ENCODE results near the gene GLRX3.
"Not testable (repeated sequence)": the region's sequence is repeated elsewhere in the genome, so short reads cannot be mapped to it uniquely, and the experiment has no call there.

GLRX3 gene

DNA sequence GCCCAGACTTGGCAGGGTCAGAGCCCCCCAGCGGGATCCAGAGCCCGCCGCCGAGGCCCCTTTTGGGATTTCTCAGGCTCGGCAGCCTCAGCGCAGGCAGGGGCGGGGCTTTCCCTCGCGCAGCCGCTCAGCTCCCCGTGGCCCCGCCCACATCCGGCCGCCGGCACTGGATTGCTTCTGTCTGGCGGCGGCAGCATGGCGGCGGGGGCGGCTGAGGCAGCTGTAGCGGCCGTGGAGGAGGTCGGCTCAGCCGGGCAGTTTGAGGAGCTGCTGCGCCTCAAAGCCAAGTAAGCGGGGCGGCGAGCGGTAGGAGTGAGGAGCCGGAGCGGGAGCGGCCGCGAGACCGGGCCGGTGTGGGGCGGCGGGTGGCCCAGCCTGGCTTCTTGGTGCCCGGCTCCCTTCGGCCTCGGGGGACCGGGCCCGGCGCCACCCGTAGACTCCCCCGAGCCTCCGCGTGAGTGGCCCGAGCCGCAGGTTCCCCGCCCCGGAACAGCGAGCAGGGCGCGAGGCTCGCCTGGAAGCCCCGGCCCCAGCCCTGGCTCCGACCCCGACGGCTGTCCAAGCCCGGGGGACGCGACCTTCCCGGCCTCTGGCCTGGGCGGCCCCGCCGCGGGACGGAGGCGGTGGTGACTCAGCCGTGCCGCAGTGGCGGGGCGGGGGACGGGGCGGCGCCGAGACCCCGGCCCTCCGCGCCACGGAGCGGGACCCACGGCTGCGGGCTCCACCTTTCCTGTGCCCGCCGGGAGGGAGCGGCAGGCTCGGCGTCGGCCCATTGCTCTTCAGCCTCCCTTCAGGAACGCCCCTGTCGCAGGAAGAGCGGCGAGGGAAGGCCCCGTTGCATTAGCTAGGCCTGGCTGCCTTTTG, at the start of gene GLRX3:
Gene GLRX3, plus strand, starts transcription at position 166 of the 864 bp plus-strand sequence. Its CDS starts 30 bp downstream, at position 196.
- peak; percentile 93 for DNase-seq

DNA sequence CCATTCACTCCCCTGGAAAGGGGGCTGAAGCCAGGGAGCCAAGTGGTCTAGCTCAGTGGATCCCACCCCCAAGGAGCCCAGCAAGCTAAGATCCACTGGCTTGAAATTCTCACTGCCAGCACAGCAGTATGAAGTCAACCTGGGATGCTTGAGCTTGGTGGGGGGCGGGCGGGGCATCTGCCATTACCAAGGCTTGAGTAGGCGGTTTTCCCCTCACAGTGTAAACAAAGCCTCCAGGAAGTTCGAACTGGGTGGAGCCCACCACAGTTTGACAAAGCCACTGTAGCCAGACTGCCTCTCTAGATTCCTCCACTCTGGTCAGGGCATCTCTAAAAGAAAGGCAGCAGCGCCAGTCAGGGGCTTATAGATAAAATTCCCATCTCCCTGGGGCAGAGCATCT, 45.6 kb upstream of the GLRX3 start:
- peak; percentile 17 for DNase-seq

DNA sequence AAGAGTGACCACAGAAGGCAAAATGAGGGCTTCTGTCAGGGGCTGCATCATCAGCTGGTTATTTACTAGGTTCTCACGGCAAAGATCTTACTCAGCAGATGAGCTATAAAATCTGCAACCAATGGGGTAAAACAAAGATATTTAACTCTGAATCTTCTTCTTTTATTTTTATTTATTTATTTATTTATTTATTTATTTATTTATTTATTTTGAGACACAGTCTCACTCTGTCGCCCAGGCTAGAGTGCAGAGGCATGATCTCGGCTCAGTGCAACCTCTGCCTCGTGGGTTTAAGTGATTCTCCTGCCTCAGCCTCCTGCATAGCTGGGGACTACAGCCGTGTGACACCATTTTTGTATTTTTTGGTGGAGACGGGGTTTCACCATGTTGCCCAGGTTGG, 36.8 kb upstream of the GLRX3 start:
- DNase-seq: no peak

DNA sequence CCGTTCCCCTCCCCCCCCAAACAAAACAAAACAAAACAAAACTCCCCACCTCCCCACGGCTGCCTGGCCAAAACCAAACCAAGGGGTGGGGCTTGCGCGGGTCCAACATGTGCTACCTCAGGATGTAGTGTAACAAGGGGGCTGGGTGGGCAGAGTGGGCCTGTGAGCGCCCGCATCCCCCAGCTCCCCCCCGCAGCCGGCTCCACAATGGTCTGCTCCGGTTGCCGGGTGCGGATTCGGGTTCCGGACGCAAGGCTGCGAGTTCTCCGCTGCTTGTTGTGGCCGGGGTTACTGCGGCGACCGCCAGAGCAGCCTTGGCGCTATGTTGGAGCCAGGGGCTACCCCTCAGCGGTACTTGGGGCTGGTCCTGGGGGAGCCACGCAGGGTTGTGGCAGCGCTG, 30.5 kb upstream of the GLRX3 start:
- no peak for DNase-seq

DNA sequence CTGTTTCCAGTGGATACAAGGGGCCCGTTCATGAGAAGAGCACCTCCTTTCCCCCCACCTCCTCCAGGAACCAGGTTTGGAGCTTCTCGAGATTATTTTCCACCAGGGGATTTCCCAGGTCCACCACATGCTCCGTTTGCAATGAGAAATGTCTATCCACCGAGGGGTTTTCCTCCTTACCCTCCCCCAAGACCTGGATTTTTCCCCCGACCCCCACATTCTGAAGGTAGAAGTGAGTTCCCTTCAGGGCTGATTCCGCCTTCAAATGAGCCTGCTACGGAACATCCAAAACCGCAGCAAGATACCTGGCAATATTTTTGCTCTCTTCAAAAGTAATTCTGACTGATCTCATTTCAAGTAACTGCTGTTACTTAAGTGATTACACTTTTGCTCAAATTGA, 28.0 kb upstream of the GLRX3 start:
- DNase-seq: not testable (repeated sequence)

DNA sequence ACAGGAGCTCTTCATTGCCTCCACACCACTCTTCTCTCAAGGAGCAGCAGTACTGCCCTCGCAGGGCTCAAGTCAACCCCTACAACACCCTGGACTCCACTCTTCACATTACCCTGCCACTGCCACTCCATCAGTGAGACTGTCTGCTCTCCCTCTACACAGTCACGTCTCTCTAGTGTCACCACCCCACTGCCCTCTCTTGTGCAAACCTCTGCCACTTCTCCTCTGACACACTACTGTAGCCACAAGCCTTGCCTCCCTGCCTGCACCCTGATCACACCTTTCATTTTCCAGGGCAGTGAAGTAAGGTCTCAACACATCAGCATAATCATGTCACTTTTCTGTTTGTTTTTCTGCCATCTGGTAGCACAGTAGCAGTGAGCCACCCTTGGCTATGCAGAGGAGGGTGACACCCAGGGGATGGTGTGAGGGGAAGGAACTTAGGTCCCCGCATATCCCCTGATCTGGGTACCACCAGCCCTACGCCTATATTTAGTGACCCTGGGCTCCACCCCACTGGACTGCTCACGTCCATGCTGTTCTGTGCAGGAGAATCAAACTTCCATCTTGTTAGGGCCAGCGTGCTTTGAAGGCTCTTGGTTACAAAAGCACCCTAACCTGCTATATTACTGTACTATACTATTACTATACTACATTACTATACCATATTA, 27.1 kb upstream of the GLRX3 start:
- no peak for DNase-seq

DNA sequence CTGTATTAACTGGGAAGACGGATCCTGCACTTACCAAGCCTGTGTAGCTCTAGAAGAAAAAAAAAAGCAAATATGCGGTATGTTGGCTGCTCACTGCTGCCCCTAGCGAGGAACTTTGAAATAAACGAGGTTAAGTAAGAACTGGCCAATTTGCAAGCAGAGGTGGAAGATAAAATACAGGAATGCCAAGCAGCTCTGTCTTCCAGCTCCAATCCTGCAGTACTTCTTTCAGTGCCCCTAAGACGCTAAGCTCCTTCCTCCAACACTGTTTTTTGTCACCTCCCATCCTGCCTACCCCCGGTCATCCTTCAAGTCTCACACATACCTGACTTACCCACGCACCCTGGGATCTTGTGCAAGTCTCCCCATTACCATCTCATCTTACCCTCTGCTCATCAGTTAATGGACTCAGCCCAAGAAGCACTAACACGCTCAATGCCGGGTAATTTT, 26.4 kb upstream of the GLRX3 start:
- peak; percentile 93 for DNase-seq

DNA sequence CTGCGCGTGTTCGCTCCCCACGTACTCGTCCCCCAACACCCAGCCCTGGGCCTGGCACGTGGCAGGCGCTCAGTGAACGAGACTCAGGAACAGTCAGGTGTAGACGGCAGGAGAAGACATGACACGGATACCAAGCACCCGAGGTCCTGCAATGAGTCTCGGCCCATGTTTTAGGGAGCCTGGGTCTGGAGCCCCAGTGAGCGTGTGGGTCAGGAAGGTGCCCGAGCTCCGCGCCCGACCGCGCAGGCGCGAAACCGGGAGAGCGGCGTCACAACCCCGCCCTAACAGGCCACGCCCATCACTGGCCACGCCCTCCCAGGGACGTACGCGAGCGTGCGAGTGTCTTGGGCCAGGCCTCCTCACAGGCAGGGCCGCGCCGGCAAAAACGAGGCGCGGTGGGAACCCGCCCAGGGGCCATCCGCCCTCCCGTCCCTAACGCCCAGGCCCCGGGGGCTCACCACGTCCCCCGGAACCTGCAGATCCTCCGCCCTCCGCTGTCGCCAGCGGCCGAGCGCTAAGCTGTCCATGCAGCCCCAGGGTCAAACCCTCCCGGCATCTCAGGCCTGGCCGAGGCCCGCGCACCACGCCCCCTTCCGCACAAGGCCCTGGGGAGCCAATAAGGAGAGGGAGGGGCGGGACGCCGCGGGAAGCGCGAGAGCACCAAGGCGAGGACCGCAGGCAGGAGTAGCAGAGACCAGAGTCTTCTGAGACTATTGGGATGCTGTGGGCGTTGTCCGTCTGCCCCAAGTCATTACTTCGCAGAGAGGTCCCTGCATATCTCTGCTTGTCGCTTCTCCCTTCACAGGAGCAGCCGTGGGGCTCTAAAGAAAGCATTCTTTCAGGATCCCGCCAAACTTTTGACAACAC, 25.7 kb upstream of the GLRX3 start, which contains the start of gene C10orf143:
Gene C10orf143, minus strand, starts transcription at position 585 of the 867 bp plus-strand sequence. Its CDS starts 58 bp downstream, at position 527.
- DNase-seq: peak; percentile 98

DNA sequence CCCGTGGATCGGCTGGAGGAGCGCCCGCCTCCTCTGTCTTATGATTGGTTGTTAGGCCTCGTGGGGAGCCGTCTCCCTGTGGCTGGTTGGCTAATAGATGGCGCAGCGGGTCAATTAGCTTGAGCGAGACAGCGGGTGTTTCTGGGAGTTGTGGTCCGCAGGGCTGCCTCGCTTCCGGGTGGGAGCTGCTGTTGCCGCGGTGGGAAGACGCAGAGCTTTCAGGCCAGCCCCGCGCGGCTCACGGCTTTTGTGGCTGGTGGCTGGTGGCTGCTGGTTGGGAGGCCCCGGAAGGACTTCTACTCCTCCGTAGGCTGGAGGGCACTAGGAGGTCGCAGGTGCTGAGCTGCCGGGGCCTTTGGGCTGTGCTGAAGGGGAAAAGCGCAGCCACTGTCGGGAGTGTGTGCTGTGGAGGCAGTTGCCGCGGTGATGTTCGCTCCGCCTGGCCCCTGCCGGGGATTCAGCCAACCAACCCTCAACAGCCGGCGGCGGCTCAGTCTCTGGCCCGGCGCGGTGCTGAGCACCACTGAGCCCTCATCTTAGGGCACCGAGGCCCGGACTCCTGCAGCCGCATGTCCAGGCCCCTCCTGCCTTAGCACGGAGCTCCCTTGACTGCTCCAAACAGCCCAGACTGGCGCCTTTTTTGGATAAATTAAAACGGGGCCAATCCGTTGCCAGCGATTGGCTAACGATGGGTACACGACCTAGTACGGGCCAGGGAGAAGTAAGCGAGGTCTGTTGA, 24.9 kb upstream of the GLRX3 start:
- peak; percentile 99 for DNase-seq

DNA sequence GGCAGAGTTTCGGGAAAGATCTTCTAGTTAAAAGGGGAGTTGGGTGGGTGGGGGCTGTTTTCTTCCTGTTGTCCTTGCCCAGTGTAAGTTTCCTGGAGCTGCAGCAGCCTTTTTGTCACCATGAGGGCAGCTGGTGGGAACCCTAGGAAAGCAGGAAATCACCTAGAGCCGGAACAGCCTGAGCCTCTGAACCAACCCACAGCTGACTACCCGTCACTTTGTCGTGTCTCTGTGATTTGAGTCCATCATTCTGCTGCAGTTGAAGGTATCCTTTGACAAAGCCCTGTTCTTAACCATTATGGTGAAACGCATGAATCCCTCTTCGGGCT, 24.4 kb upstream of the GLRX3 start:
- no peak for DNase-seq

DNA sequence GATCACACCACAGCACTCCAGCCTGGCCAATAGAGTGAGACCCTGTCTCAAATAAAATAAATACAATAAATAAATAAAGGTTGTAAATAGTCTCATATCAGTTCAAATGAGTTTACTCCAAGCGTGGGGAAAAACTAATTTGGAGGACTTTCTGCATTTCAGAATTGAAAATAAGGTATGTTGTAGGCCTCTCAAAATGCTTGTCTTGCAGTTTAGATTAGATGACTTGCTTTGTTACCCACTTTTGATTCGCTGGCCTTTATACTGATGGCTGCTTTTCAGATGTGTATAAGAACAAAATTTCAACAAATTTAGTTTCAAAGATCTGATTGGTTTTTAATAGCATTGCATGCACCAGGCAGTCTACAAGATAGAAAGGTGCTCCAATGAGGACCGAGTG, 23.4 kb upstream of the GLRX3 start:
- no peak for DNase-seq

DNA sequence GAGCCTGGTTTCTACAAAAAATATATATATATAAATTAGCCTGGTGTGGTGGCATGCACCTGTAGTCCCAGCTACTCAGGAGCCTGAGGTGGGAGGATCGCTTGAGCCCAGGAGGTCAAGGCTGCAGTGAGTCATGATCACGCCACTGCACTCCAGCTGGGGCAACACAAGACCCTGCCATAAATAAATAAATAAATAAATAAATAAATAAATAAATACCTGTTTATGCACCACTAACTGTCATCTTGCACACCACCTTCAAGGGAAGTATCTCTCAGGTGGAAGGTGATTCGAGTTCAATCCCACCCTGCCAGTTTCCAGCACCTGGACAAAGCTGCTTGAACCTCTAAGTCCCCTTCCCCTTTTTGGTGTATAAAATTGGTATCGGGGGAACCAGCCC, 19.2 kb upstream of the GLRX3 start:
- DNase-seq: not testable (repeated sequence)

DNA sequence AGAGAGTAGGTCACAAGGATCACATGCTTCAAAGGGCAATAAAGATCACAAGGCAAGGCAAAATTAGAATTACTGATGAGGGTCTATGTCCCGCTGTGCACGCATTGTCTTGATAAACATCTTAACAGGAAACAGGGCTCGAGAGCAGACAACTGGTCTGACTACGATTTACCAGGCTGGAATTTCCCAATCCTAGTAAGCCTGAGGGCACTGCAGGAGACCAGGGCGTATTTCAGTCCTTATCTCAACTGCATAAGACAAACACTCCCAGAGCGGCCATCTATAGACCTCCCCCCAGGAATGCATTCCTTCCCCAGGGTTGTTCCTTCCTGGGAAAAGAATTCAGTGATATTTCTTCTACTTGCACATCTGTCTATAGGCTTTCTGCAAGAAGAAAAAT, 18.7 kb upstream of the GLRX3 start:
- not testable (repeated sequence) for DNase-seq

DNA sequence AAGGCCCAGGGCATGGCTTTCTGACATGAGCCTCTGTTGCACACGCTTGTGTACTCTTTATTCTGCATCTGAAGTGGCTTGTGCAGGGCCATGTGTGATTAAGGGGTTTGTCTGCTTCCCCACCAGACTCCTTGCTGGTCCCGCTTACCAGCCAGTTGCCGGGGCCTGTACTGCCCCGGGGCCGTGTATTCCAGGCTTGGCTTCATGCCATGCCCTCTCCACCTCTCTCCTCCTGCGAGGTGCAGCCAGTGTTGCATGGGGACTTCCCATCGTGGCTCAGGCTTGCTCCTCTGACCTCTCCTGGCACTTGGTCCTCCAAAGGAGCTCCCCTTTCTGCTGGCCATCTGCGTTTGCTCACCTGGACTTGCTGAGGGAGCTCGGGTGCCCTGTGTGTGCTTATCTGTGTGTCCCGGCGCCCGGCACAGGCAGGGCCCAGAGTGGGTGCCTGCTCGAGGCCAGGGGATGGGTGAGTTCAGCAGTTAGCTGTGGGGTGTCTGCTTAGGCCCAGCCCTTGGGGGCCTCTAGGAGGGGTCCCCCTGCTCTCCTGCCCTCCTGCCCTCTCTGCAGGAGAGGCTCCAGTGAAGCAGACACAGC, 14.6 kb upstream of the GLRX3 start:
- DNase-seq: no peak

DNA sequence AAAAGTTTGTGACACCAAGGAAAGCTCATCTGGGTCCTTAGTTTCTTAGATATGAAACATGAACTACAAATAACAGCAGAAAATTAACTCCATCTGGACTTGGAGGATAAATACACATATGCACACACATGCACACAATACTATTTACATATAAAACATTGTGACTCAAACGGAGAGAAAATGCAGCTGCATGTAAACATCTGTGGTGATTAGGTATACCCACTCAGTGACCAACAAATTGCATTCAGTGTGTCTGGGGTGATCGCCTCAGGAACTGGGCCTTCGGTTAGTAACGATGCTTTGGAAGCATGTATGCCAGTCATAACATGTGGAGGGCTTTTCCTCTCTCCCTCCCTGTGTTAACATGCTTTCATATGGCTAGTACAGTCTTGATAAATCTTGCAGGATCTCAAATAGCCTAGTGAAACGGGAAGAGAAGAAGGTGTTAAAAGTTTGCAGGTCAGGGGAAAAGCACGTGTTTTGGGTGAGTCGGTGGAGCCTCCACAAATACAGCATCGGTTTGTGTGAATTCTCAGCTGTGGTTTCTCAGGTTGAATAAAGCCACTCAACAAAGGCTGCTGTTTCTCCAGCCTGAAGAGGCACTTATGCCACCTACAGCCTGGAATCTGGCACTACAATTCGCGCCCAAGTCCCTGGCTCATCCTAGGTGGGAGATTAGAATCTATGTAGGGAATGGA, 8.7 kb upstream of the GLRX3 start:
- peak; percentile 72 for DNase-seq

DNA sequence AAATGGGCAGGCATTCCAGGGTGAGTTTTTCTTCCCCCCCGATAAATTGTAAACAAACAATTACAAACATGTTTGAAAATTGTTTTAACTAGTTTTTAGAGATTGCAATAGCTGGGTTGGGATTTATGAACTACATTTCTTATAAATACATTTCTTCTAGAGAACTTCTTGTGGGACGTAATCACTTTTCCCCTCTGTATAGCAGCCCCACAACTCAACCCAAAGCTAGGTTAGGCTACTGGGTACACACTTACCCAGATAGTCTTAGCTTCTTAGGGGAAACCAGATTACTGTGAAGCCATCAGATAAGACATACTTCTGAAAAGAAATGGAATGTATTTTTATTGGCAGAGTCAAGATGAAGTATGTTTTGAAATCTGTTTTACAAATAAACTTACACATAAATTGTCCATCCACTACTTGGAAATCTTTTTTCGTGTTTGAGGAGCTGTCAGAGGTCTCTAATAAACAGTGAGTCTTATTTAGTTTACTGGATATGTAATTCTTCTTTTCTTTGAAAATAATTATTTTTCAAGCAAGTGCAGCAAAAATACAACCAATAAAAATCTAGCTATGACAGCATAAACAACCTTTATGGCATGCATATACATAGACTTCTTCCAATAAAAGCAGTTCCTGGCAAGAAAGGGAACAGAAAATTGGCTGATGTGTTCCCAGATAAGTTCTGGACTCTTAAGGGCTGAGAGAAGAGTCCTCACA, 8.0 kb upstream of the GLRX3 start:
- DNase-seq: no peak

DNA sequence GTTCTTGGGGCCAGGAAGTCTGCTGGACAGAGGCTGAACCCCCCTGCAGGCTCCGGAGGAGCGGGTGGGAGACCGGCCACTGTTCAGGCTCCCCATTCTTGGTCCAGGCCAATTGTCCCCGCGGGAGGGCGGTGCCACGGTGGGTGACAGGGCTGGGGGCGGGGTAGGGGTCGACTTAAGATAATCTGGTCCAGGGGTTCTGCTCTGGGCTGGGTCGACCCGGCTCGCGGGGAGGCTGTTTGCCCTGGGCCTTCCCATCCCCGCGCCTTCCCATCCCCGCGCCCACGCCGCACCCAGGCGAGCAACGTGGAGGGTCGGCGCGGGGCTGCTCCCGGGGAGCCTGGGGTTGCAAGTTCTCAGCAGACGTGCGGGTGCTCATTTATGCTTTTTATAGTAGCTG, 7.3 kb upstream of the GLRX3 start:
- DNase-seq: no peak

DNA sequence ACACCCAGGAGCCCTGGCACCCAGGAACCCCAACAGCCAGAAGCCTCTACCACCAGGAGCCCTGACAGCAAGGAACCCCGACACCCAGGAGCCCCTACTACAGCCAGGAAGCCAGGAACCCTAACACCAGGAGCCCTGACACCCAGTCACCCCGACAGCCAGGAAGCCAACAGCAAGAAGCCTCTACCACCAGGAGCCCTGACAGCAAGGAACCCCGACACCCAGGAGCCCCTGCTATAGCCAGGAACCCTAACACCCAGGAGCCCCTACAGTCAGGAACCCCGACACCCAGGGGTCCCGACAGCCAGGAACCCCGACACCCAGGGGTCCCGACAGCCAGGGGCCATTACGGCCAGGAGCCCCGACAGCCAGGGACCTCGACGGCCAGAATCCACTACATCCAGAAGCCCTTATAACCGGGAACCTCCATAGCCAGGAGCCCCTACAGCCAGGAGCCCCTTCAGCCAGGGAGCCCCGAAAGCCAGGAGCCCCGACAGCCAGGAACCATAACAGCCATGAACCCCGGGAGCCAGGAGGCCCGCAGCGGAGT, 440 bp upstream of the GLRX3 start:
- no peak for DNase-seq

DNA sequence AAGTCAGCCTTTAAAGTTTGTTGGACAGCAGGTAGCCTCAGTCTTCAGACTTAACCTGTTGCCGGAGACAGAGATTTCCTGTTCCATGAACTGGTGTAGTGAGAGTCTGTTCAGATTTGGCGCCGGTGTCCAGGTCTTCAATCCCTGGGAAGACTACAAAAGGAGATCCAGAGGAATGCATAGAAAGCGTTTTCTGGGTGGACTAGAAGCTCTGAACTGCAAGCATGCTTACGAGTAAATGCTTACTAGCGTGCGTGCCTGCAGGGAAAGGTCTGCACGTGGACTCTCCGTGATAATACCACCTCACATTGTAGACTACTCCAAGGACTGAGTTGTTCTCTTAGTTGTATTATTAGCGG, 878 bp downstream of the GLRX3 start:
- peak; percentile 49 for DNase-seq

DNA sequence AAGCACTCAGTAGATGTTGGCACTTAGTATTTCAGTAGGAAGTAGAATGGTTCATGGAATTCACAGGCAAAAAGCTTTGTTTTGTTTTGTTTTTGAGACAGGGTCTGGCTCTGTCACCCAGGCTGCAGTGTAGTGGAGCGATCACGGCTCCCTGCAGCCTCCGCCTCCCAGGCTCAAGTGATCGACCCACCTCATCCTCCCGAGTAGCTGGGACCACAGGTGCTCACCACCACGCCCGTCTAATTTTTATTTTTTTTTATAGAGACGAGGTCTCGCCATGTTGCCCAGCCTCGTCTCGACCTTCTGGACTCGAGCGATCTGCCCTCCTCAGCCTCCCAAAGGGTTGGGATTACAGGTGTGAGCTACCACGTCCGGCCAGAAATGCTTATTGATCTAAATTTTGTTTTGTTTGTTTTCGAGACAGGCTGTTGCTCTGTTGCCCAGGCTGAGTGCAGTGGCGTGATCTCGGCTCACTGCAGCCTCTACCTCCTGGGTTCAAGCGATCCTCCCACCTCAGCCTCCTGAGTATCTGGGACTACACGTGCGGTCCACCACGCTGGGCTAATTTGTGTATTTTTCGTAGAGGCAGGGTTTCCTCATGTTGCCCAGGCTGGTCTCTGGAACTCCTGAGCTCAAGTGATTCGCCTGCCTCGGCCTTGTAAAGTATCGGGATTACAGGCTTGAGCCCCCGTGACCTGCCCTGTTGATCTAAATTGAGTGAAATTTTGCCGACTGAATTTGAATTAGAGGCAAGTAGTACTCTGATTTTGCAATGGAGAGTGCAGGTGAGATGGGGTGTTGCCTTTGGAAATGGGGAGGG, 1.7 kb downstream of the GLRX3 start:
- no peak for DNase-seq

All from hematopoietic multipotent progenitor cell treated with erythropoietin and hydrocortisone succinate and interleukin-3 and kit ligand, for 4 days (in vitro differentiated cells).